ENCODE measurements around the gene CXorf65.

- TF ChIP-seq POLR2A (IDR thresholded peaks at IDR 0.05; ENCODE audit: low read depth, low read length) (no peak), POLR2AphosphoS5 (IDR thresholded peaks at IDR 0.05; ENCODE audit: low read depth, low read length) (no peak)
Measured at GRCh38 chrX:71154641-71155040, 48.1 kb upstream of the CXorf65 start.
